HG03432 (cell line): Measurements from ENCODE around the gene KLHL22.
"Not testable (repeated sequence)": the region's sequence is repeated elsewhere in the genome, so short reads cannot be mapped to it uniquely, and the experiment has no call there.

Experiments used
- ATAC-seq: cut with Tn5 transposase; IDR thresholded peaks from one replicate; pipeline ENCODE4 v1.9.1; 2021; ENCODE audit warnings: mild to moderate bottlenecking, moderate library complexity; ENCODE audit not compliant: unreplicated experiment

KLHL22 gene

DNA sequence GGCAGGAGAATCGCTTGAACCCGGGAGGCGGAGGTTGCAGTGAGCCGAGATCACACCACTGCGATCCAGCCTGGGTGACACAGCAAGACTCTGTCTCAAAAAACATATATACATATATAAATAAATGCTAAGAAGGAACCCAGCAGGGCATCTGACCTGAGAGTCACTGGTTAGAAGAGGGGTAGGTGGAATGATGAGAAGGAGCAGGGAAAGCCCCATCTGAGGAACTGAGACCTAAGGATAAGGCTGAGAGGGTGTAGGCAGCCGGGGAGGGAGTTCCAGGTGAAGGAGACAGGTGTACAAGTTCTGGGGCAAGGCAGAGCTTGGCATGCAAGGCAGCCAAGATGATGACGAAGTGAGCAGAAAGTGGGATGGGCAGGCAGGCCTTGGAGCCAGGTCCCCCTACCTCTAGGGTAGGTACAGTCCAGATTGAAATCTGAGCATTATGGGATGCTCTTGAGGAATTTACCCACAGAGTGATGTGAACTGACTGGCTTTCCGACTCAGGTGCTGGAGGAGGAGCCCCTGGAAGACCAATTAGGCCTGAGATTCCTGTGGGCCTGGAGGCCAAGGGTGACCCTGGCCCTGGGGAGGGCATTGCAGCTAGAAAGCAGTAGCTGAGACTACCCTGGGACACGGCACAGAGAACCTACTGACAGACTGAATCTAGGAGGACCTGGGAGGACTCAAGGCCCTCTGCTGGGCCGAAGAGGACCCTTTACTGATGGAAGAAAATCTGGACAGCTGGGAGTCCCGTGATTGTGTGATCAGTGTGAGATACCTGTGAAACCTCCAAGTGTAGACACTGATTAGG, 22.8 kb downstream of the KLHL22 start:
- ATAC-seq = no peak

DNA sequence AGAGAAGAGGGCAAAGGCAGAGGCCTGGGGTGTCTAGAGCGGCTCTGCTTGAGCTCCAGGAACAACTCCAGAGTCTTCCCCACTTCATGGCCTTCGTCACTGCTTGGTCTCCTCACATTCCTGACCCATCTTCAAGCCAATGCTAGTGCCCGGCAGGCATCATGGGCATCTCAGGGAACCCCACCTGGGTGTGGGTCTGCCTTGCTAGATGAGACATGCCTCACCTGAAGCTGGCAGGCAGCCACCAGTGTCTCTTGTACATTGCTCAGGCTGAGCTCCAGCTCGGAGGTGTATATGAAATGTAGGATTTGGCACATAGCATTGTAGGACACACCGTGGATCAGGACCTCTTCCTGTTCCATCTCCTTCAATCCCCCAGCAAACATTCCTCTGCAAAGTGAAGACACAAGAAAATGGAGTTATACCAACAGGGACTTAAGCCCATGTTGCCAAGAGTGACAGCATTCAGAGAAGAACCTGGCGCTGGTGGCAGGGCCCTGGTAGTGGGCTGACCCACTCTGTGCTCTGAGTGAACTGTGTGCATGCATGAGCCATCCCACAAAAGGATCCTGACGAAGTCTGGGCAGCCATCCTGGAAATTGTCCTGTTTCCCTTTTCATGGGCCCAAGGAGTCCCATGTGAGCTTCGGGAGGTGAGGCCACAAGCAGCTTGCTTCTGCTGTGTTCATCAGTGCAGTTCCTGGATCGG, 24.3 kb downstream of the KLHL22 start:
- no peak for ATAC-seq

DNA sequence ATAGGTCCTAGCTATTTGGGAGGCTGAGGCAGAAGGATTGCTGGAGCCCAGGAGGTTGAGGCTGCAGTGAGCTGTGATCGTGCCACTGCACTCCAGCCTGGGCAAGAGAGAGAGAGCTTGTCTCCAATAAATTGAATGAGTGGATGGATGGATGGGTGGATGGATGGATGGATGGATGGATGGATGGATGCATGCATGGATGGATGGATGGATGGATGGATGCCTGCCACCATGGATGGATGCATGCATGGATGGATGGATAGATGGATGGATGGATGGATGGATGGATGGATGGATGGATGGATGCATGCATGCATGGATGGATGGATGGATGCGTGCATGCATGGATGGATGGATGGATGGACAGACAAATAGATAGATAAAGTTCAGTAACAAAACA, 25.1 kb downstream of the KLHL22 start:
- ATAC-seq = not testable (repeated sequence)

DNA sequence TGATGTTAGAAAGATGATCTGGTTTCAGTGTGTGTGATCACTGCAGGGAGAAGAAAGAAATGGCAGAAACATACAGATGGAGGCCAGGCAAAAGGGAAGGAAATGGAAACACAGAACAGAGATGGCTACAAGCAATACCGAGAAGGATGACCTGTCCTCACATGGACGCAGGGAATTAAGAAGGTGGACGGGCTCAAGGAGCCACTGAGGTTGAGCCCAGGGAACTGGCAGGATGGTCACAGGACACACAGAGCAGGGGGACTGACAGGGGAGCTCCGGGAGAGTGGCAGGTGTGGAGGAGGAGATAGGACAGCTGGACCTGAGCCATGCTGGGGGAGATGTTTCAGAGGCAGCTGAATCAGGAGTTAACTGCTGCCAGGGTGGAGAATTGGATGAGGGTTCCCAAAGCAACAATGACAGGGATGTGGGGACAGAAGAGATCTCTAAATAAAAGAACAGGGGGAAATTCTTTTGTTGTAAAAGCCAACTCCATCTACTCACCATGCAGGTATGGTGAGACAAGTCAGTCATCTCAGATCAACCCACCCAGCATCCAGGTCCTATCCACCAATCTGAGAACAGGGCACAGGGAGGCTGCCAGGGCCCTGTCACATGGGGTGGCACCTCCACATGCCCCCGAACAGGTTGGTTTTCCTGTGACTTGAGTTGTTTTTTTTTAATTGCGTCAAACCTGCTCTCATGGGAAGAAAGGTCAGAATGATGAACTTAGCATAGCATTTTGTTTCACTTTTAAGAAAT, 26.3 kb downstream of the KLHL22 start:
- no peak for ATAC-seq

DNA sequence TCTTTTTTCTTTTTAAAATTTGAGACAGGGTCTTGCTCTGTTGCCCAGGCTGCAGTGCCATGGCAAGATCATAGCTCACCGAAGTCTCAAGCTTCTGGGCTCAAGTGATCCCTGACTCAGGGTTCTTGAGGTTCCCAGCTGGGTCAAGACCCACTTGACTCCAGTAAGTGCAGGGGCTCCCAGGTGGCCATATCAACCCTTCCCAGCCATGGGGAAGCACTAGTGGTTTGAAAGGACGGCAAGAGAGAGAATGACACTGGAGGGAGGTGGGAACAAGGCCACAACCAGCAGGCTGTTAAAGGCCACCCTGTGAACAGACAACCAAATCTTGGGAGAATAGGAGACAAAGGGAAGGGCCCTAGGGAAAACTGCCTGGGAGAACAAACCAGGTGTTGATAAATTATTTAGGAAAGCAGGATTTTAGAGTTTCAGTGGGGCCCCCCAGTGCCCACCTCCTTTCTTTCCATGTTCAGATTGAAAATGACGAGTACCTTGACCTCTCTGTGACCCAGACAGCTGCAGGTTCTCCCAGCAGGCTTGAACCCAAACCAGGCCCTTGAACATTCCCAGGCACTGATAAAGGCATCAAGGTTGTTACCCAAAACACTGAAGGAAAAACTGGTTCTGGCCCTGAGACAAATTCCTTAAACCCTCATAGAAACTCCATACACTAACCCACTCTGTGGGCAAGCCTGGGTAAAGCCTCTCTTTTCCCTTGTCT, 28.8 kb downstream of the KLHL22 start:
- ATAC-seq = no peak

DNA sequence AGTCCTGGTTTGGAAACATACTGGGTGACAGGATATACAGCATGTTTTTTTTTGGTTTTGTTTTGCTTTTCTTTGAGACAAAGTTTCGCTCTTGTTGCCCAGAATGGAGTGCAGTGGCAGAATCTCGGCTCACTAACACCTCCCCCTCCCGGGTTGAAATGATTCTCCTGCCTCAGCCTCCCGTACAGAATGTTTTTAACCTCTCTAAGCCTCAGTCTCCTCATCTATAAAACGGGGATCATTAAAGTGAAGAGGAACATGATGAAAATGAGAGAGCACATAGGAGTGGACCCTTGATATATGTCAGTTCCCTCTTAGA, 29.9 kb downstream of the KLHL22 start:
- no peak for ATAC-seq

DNA sequence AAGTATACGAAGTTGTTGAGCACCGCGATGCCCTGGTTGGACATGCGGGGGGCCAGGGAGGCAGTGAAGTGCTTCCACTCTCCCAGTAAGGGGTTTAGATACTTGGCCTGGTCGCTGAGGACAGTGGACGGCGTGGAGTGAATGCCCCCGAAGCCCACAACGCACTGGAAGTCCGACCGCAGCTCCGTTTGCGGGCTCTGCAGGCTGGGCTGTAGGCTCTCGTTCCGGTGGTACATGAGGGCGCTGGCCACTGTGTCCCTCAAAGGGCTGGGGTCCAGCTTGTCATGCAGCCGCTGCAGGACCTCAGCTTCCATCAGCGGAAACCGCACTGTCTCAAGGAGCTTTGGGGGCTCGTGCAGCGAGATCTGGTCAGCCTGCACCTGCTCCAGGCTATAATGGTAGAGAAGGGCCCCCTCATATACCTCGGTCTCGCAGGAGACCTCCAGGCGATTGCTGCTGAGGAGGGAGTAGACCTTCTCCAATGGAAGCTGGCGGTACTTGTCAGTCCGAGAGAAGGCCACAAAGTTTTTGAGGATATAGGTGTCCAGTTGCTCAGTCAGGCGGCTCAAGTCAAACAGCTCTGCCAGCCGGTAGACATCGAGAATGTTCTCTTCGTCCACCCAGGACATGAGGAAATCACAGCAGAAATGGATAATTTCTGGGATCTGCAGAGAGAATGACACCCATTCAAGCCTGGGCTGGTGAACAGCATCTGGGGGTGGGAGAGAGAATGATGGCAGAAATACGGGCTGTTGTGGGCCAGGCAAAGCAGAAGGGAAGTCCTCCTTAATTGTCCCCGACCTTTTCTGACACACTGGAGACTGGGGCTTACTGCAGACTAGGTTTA, 30.5 kb downstream of the KLHL22 start:
- no peak for ATAC-seq

DNA sequence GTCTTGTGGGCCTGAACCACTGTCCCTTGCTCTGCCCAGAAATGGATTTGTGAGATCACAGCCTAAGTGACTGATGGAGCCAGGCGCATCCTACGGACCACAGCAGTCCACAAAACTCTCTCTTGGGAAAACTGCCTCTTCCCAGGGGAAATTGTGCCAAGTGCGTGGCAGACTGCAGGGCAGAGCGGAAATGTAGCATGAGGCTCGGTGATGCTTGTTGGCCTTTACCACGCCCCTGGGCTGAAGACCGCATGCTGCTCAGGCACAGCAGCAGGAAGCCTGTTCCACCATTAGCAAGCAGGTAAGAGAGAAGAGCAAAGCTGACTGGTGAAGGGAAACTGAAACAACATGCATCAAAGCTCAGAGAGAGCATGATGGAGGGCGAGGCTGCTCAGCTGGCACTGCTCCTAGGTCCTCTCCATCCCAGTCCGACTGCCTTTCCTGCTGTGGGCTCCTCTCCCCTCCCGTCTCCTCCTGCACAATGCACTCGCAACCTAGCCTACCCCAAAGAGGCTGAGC, 31.4 kb downstream of the KLHL22 start:
- no peak for ATAC-seq

DNA sequence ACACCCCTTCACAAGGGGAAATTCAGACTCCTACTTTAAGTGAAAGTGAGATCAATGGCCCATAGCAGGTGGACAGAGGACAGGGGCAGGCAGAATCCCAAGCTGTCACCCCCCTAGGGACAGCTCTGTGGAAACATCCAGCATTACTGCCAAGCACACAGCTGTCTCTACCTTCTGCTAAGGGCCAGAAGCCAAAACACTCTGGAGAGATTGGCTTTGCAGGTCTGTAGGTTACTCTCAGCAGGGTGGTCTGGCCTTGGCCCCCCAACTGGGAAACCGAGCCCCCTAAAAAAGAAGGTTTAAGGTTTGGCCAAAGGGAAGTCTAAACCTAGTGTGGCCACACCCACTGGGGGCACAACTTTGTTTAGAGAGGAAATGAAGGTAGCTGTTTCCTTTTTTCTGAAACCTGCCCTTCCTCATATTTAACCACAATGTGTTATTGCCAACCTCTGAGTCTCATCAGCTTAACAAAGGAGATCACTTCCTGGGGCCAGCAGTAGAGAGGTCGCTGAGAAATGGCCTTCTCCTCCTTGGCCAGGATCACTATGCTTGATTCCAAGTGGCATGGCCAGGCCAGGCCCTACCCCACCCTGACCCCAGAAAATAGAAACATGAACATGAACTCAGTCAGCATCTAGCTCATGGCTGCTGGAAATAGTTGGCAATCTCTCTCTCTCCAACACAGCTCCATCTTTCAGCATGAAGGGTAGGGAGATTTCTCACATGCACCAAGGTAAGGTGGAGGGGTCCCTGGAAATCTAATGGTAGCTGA, 32.1 kb downstream of the KLHL22 start:
- ATAC-seq = no peak

DNA sequence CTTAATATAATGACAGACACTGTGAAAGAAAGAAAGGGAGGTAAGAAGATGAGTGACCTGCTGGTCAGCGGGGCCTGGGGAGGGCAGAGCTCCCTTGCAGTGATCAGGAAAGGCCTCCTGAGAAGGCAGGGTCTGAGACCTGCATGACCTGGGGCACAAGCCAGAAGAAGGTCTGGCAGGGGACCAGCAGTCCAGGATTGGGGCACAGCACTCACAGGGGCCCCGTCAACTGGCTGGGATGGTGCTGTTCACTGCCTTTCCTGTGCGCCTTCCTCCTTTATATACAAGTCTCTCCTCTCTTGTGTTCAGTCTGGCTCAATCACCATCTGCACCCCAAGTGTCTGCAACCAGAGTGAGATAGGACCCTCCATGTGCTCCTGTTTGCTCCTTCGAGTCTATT, 35.7 kb downstream of the KLHL22 start:
- ATAC-seq = no peak

DNA sequence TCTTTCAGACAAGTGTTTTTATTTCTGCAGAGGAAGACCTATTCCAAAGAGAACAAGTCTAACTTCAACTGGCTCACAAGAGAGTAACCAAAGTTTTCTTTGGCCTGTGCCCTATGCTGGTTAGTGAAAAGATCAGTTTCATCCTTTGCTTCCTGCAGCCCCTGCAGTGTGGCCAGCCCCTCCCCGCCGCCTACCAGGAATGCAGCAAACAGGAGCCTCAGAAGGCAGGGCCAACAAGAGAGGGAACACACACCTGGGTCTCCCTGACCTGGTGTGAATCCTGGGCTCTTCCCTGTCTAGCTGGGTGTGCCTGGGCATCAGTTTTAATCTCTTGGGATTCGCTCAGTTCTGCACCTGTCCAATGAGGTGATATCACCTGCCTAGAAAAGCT, 36.4 kb downstream of the KLHL22 start:
- ATAC-seq = no peak

DNA sequence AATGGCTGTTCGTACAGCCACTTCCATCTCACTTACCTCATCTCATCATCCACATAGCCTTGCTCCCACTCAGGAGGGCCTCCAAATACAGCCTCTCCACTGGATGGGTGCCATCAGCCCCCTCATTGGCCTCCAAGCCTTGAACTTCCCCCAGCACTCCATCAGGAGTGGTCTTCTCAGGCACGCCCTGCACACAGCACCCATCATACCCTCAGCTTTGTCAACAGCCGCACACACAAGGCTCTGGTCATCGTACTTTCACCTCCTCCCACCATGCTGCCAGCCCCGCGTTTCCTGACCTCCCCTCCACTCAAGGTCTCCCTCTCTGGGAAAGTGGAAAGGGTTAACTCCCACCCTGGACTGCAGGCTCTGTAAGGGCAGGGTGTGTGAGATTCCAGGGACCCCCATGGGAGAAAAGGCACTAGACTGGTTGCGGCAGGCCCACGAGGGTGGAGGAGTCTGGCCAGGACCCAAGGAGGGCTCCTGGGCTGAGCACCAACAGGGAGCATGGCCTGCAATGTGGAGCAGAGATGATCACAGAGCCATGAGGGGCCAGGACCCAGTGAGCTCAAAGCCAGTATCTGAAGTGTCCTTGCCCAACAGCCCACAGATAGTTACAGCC, 37.0 kb downstream of the KLHL22 start:
- no peak for ATAC-seq

DNA sequence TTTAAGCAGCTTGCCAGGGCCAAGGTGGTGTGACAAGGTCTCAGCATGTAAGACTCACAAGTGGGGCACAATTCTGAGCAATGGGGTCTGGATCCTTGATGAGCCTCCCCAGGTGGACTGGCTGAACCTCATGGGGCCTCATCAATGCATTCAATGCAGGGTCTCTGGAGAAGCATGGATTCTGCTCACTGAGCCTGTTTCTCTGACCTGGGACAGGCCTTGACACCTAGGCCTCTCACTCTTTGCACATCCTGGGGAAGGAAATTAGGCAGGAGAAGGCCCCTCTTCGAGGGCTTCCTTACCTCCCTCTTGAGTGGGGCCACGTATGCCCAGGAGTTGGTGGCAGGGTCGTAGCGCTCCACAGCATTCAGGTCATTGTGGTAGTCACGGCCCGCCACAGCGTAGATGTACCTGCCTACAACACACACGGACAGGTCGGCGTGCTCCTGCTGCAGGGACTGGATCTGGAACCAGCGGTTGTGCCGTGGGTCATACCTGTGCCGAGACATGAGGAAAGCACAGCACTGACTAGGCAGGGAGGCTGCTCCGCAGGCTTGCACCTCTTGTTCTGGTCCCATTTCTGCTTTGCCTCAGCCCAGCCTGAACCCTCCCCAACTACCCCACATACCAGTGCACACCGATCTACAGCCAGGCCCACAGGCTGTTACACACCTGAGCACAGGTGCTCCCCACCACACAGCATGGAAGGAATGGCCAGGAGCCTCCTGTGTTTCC, 37.9 kb downstream of the KLHL22 start:
- no peak for ATAC-seq

DNA sequence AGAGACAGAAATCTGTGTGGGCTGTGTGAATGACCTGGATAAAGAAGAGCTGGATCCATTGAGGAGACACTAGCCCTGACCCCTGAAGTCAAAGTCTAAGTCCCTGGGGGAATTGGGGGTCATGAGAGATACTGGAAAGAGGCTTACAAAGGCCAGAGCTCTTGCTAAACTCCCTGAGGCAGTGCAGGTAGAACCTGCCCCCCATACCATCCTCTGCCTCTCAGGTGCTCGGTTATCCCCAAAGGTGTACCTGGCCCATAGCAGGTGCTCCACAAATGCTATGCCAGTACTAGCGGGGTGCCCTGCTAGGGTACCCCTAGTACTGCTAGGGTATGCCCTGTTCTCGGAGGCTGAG, 38.9 kb downstream of the KLHL22 start:
- no peak for ATAC-seq

DNA sequence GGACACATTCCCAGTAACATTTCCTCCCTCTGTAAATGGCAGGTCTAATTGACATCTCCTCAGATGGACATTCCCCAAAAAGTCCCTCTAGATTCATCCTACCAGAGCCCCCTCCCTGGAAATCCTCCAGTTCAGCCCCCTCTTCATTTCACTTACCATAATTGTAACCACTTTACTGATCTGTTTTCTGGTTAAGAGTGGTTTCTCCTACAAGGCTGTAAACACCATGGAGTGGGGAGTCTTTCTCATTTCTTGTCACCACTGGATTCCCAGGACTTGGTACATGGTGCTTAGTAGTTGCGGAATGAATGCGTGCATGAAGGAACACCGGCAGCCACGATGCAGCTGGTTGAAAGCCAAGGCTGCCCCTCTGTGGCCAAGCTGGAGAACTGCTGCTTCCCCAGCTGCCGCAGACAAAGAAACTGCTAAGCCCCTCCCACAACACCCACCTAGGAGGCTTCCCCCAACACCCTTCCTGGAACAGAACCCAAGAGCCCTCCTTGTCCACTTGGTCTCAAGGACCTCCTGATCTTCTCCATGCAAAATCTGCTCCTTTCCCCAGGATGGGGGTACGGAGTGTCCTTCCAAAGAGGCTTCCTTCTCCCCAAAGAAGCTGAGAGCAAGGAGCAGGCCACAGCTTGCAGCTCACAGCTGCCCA, 39.4 kb downstream of the KLHL22 start:
- ATAC-seq = peak; percentile 59

DNA sequence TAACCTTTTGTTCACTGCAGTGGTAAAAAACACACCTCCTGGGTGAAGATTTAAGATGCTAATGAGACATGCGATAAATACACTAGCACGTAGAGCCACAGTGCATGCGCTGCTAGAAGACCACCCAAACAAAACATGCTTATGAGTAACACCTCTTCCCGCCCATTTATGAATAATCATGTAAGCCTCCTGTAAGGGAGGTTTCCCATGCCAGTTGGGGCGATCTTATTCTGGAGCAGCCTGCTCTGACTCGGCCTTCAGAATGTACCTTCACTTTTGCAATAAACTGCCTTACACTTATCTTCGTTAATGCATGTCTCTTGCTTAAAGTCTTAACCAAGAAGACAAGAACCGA, 39.9 kb downstream of the KLHL22 start:
- no peak for ATAC-seq

DNA sequence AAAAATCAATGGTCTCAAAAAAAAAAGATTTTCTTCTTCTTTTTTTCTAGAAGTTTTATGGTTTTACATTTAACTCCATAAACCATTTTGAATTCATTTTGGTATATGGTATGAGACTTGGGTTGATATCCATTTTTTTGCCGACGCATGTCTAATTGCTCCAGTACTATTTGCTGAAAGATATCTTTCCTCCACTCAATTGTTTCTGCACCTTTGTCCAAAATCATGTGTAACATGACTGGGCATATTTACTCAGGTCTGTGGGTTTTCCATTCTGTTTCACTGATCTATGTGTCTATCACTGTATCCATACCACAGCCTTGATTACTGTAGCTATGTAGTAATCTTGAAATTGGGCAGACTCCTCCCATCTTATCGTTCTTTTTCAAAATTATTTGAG, 42.4 kb downstream of the KLHL22 start:
- no peak for ATAC-seq

DNA sequence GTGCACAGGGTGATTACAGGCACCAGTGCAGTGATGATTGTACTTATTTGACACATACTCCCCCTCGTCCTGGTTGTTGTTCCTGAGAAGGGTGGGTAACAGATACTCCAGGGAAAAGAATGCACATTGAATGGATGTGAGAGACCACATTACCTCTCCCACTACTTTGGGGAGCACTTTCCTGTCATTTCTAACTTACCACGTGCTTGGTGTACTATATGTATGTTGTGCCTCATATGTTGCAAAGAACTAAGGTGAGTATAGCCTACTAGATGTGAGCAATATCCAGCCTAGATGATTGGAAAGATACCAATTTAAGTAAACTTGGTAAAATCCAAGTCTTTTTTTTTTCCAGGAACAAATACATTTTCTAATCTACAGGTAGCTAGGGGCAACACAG, 43.7 kb downstream of the KLHL22 start:
- ATAC-seq = no peak
